CD4-positive, alpha-beta T cell treated with Interleukin-10 for 1 hour (primary cell): Measurements from ENCODE around the gene SYT6.

ENCODE experiments used
- DNase-seq: peaks from one replicate; pipeline ENCODE4 v3.0.0-alpha.2; 2020

The SYT6 gene

GRCh38 chr1:114153261-114154145, at the start of gene SYT6:
Gene SYT6 (minus strand): TSS chr1:114153869. CDS start chr1:114153772, 97 bp downstream.
- DNase-seq, result no peak

GRCh38 chr1:114201486-114201885, 47.8 kb upstream of the SYT6 start:
- no peak for DNase-seq

- no peak for DNase-seq
These were observed 45.4 kb upstream of the SYT6 start for GRCh38 chr1:114199017-114199594.

GRCh38 chr1:114196992-114197907, 43.6 kb upstream of the SYT6 start:
- no peak for DNase-seq

GRCh38 chr1:114195819-114196218, 42.1 kb upstream of the SYT6 start:
- no peak for DNase-seq

GRCh38 chr1:114192328-114192727, 38.7 kb upstream of the SYT6 start:
- DNase-seq, result no peak

GRCh38 chr1:114189398-114189797, 35.7 kb upstream of the SYT6 start:
- no peak for DNase-seq

- DNase-seq, result no peak
These were observed 27.7 kb upstream of the SYT6 start for GRCh38 chr1:114181356-114181755.

- no peak for DNase-seq
These were observed 27.1 kb upstream of the SYT6 start for GRCh38 chr1:114180742-114181141.

GRCh38 chr1:114178936-114179335, 25.3 kb upstream of the SYT6 start:
- DNase-seq, result no peak

- DNase-seq, result no peak
These were observed 23.6 kb upstream of the SYT6 start for GRCh38 chr1:114177282-114177681.

- no peak for DNase-seq
These were observed 22.7 kb upstream of the SYT6 start for GRCh38 chr1:114176366-114176765.

GRCh38 chr1:114173680-114174079, 20.0 kb upstream of the SYT6 start:
- no peak for DNase-seq

GRCh38 chr1:114169509-114169908, 15.8 kb upstream of the SYT6 start:
- DNase-seq, result no peak

- no peak for DNase-seq
These were observed 13.6 kb upstream of the SYT6 start for GRCh38 chr1:114167226-114167625.

GRCh38 chr1:114164840-114165543, 11.3 kb upstream of the SYT6 start:
- DNase-seq, result no peak

- no peak for DNase-seq
These were observed 6.3 kb upstream of the SYT6 start for GRCh38 chr1:114159941-114160340.

GRCh38 chr1:114157275-114157660, 3.6 kb upstream of the SYT6 start:
- no peak for DNase-seq

GRCh38 chr1:114156538-114157274, 3.0 kb upstream of the SYT6 start:
- DNase-seq, result no peak

- DNase-seq, result no peak
These were observed 2.0 kb upstream of the SYT6 start for GRCh38 chr1:114155706-114156105.

- DNase-seq, result peak; percentile 1
These were observed 1.3 kb upstream of the SYT6 start for GRCh38 chr1:114154963-114155322.
